NCI-H526 treated with DMSO at 0.1 percent for 48 hours (cell line): ENCODE data around the gene CIDEA.
"Not testable (repeated sequence)": the region's sequence is repeated elsewhere in the genome, so short reads cannot be mapped to it uniquely, and the experiment has no call there.

Experiments
- DNase-seq: peaks from one replicate; lab custom pipeline; 2025; lab: John Stamatoyannopoulos, UW

CIDEA gene

GRCh38 chr18:12239431-12239830 lies 14.7 kb upstream of the CIDEA start:
- DNase-seq: no peak

- DNase-seq: no peak
These were observed 11.4 kb upstream of the CIDEA start for GRCh38 chr18:12242658-12243260.

- not testable (repeated sequence) for DNase-seq
These were observed 10.9 kb upstream of the CIDEA start for GRCh38 chr18:12243272-12243671.

GRCh38 chr18:12245793-12246135 lies 8.4 kb upstream of the CIDEA start:
- no peak for DNase-seq

- DNase-seq: no peak
These were observed 7.0 kb upstream of the CIDEA start for GRCh38 chr18:12246849-12247808.

- no peak for DNase-seq
These were observed 6.2 kb upstream of the CIDEA start for GRCh38 chr18:12247946-12248345.

- DNase-seq: no peak
These were observed 5.0 kb upstream of the CIDEA start for GRCh38 chr18:12248926-12249720.

- DNase-seq: no peak
These were observed 2.9 kb upstream of the CIDEA start for GRCh38 chr18:12251311-12251710.

GRCh38 chr18:12252061-12252460 lies 2.1 kb upstream of the CIDEA start:
- DNase-seq: no peak

- DNase-seq: no peak
These were observed 1.1 kb upstream of the CIDEA start for GRCh38 chr18:12253027-12253426.

- no peak for DNase-seq
These were observed 462 bp upstream of the CIDEA start for GRCh38 chr18:12253663-12254135.

GRCh38 chr18:12254820-12255511 lies 805 bp downstream of the CIDEA start:
- DNase-seq: no peak

GRCh38 chr18:12255626-12256026 lies 1.5 kb downstream of the CIDEA start:
- no peak for DNase-seq

GRCh38 chr18:12256951-12257350 lies 2.8 kb downstream of the CIDEA start:
- no peak for DNase-seq

- no peak for DNase-seq
These were observed 4.0 kb downstream of the CIDEA start for GRCh38 chr18:12257996-12258718.

- DNase-seq: no peak
These were observed 4.9 kb downstream of the CIDEA start for GRCh38 chr18:12258719-12259705.

GRCh38 chr18:12262748-12263147 lies 8.6 kb downstream of the CIDEA start:
- DNase-seq: no peak

- DNase-seq: no peak
These were observed 10.7 kb downstream of the CIDEA start for GRCh38 chr18:12264864-12265263.

- DNase-seq: peak; percentile 48
These were observed 17.4 kb downstream of the CIDEA start for GRCh38 chr18:12271376-12272235.
